ENCODE results near the gene NTSR2.

GRCh38 chr2:11681722-11682589 is 12.0 kb upstream of the NTSR2 start:
- TF ChIP-seq, protein P1, sequence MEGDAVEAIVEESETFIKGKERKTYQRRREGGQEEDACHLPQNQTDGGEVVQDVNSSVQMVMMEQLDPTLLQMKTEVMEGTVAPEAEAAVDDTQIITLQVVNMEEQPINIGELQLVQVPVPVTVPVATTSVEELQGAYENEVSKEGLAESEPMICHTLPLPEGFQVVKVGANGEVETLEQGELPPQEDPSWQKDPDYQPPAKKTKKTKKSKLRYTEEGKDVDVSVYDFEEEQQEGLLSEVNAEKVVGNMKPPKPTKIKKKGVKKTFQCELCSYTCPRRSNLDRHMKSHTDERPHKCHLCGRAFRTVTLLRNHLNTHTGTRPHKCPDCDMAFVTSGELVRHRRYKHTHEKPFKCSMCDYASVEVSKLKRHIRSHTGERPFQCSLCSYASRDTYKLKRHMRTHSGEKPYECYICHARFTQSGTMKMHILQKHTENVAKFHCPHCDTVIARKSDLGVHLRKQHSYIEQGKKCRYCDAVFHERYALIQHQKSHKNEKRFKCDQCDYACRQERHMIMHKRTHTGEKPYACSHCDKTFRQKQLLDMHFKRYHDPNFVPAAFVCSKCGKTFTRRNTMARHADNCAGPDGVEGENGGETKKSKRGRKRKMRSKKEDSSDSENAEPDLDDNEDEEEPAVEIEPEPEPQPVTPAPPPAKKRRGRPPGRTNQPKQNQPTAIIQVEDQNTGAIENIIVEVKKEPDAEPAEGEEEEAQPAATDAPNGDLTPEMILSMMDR (IDR thresholded peaks at IDR 0.05) = peak; percentile 100
- TF ChIP-seq EZH2phosphoT487 (IDR thresholded peaks at IDR 0.05) = no peak
- no peak for TF ChIP-seq EZH2 (IDR thresholded peaks at IDR 0.05)

Measured in neural progenitor cell (in vitro differentiated cells).